ENCODE measurements around the gene ZBTB7C.

DNA sequence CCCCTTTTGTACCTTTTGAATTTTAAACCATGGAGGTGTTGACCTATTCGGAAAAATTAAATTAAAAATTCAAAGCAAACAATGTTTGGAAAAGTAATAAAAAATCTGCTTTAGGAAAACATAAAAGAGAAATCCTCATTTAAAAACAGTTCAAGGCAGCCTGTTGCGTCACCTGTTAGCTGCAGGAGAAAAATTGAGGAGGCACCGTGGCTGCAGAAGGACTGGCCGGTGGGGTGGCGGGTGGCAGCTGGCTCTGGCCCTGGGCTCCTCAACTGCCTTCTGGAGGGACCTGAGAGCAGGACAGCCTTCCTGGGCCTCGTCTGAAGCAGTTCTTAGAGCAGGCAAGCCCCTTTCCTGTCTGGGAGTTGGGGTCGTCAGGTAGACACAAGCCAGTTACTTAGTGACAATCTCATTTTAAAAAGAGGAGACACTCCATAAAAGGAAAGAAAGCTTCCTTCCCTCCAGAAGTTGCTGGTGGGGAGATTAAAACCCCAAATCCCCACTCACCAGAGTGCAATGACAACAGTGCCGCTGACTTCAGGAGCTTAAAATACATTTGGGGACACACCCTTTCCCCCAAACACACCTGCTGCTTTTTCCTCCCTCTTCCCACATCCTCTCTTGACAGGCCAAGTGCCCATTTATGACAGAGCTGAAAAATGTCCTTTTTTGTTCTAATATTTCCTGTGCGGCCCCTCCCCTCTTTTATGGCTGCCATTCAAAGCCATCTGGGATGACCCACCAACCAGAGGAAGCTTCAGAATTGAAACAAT lies 9.7 kb downstream of the ZBTB7C start:
- TF ChIP-seq FOXK2 (IDR thresholded peaks at IDR 0.05) (no peak), CTBP1 (IDR thresholded peaks at IDR 0.05; ENCODE audit: borderline replicate concordance) (no peak), TARDBP (IDR thresholded peaks at IDR 0.05) (no peak)
